Measurements from ENCODE around the gene SLC32A1. TPM values are rescaled to one million over a fixed set of nuclear protein-coding genes. Genes with fewer than 3 reads are reported as not detected.
A peak's percentile ranks its signal among the peaks of the same experiment; 100 is the strongest.

SLC32A1 gene
- total and polyA plus RNA-seq, 2 of the 13 experiments (the other 11 are each of a cell fraction or from before 2014, with no cell fraction given): not detected

GRCh38 chr20:38730989-38731737, 6.9 kb downstream of the SLC32A1 start (continued):
- TF ChIP-seq, protein P1, sequence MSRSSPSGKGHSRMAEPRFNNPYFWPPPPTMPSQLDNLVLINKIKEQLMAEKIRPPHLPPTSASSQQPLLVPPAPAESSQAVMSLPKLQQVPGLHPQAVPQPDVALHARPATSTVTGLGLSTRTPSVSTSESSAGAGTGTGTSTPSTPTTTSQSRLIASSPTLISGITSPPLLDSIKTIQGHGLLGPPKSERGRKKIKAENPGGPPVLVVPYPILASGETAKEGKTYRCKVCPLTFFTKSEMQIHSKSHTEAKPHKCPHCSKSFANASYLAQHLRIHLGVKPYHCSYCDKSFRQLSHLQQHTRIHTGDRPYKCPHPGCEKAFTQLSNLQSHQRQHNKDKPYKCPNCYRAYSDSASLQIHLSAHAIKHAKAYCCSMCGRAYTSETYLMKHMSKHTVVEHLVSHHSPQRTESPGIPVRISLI (CRISPR knock-in tag; IDR thresholded peaks at IDR 0.05; ENCODE audit: borderline replicate concordance): no peak
- TF ChIP-seq ZNF766 (CRISPR knock-in tag; IDR thresholded peaks at IDR 0.05; ENCODE audit: borderline replicate concordance): no peak
- TF ChIP-seq, protein P2, sequence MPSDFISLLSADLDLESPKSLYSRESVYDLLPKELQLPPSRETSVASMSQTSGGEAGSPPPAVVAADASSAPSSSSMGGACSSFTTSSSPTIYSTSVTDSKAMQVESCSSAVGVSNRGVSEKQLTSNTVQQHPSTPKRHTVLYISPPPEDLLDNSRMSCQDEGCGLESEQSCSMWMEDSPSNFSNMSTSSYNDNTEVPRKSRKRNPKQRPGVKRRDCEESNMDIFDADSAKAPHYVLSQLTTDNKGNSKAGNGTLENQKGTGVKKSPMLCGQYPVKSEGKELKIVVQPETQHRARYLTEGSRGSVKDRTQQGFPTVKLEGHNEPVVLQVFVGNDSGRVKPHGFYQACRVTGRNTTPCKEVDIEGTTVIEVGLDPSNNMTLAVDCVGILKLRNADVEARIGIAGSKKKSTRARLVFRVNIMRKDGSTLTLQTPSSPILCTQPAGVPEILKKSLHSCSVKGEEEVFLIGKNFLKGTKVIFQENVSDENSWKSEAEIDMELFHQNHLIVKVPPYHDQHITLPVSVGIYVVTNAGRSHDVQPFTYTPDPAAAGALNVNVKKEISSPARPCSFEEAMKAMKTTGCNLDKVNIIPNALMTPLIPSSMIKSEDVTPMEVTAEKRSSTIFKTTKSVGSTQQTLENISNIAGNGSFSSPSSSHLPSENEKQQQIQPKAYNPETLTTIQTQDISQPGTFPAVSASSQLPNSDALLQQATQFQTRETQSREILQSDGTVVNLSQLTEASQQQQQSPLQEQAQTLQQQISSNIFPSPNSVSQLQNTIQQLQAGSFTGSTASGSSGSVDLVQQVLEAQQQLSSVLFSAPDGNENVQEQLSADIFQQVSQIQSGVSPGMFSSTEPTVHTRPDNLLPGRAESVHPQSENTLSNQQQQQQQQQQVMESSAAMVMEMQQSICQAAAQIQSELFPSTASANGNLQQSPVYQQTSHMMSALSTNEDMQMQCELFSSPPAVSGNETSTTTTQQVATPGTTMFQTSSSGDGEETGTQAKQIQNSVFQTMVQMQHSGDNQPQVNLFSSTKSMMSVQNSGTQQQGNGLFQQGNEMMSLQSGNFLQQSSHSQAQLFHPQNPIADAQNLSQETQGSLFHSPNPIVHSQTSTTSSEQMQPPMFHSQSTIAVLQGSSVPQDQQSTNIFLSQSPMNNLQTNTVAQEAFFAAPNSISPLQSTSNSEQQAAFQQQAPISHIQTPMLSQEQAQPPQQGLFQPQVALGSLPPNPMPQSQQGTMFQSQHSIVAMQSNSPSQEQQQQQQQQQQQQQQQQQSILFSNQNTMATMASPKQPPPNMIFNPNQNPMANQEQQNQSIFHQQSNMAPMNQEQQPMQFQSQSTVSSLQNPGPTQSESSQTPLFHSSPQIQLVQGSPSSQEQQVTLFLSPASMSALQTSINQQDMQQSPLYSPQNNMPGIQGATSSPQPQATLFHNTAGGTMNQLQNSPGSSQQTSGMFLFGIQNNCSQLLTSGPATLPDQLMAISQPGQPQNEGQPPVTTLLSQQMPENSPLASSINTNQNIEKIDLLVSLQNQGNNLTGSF (CRISPR knock-in tag; IDR thresholded peaks at IDR 0.05): no peak
- no peak for TF ChIP-seq ZMYM2 (CRISPR knock-in tag; IDR thresholded peaks at IDR 0.05)
- TF ChIP-seq, protein P3, sequence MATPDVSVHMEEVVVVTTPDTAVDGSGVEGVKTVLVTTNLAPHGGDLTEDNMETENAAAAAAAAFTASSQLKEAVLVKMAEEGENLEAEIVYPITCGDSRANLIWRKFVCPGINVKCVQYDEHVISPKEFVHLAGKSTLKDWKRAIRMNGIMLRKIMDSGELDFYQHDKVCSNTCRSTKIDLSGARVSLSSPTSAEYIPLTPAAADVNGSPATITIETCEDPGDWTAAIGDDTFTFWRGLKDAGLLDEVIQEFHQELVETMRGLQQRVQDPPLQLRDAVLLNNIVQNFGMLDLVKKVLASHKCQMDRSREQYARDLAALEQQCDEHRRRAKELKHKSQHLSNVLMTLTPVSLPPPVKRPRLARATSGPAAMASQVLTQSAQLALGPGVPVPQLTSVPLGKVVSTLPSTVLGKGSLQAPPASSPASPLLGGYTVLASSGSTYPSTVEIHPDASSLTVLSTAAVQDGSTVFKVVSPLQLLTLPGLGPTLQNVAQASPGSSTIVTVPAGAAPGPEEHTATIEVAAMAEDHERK (CRISPR knock-in tag; IDR thresholded peaks at IDR 0.05; ENCODE audit: low read depth): no peak
- TF ChIP-seq ZNF460 (CRISPR knock-in tag; IDR thresholded peaks at IDR 0.05; ENCODE audit: borderline replicate concordance): no peak
- peak; percentile 92; the same call in 1 of the 2 replicates for TF ChIP-seq ZNF235 (CRISPR knock-in tag; IDR thresholded peaks at IDR 0.05; ENCODE audit: borderline replicate concordance)
- TF ChIP-seq ZNF841 (CRISPR knock-in tag; IDR thresholded peaks at IDR 0.05; ENCODE audit: borderline replicate concordance): no peak
- TF ChIP-seq SKI (IDR thresholded peaks at IDR 0.05; ENCODE audit: partially characterized antibody): no peak
- TF ChIP-seq ZFP62 (CRISPR knock-in tag; IDR thresholded peaks at IDR 0.05): no peak
- TF ChIP-seq TARDBP (CRISPR knock-in tag; IDR thresholded peaks at IDR 0.05): no peak
- no peak for TF ChIP-seq PAWR (CRISPR knock-in tag; IDR thresholded peaks at IDR 0.05; ENCODE audit: borderline replicate concordance)
- TF ChIP-seq ZNF713 (CRISPR knock-in tag; IDR thresholded peaks at IDR 0.05): 0 out of 2 replicates have a peak, but pooled peaks have one; percentile 88
- no peak for TF ChIP-seq TRIM24 (CRISPR knock-in tag; IDR thresholded peaks at IDR 0.05)
- no peak for TF ChIP-seq ZNF737 (CRISPR knock-in tag; IDR thresholded peaks at IDR 0.05; ENCODE audit: borderline replicate concordance)
- TF ChIP-seq, protein P4, sequence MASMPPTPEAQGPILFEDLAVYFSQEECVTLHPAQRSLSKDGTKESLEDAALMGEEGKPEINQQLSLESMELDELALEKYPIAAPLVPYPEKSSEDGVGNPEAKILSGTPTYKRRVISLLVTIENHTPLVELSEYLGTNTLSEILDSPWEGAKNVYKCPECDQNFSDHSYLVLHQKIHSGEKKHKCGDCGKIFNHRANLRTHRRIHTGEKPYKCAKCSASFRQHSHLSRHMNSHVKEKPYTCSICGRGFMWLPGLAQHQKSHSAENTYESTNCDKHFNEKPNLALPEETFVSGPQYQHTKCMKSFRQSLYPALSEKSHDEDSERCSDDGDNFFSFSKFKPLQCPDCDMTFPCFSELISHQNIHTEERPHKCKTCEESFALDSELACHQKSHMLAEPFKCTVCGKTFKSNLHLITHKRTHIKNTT (CRISPR knock-in tag; IDR thresholded peaks at IDR 0.05): no peak
- no peak for TF ChIP-seq ZMAT3 (CRISPR knock-in tag; conservative IDR thresholded peaks at IDR 0.05)
- TF ChIP-seq, protein P5, sequence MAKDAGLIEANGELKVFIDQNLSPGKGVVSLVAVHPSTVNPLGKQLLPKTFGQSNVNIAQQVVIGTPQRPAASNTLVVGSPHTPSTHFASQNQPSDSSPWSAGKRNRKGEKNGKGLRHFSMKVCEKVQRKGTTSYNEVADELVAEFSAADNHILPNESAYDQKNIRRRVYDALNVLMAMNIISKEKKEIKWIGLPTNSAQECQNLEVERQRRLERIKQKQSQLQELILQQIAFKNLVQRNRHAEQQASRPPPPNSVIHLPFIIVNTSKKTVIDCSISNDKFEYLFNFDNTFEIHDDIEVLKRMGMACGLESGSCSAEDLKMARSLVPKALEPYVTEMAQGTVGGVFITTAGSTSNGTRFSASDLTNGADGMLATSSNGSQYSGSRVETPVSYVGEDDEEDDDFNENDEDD (CRISPR knock-in tag; IDR thresholded peaks at IDR 0.05; ENCODE audit: borderline replicate concordance): peak; percentile 83; the same call in 1 of the 2 replicates
- no peak for TF ChIP-seq RELA (CRISPR knock-in tag; IDR thresholded peaks at IDR 0.05)
